Neuronal stem cell (in vitro differentiated cells): Measurements from ENCODE around the gene KLHL24.
"Not testable (repeated sequence)": the region's sequence is repeated elsewhere in the genome, so short reads cannot be mapped to it uniquely, and the experiment has no call there.

Experiments used
- DNase-seq: peaks from one replicate; pipeline ENCODE4 v3.0.0-alpha.2; 2013; ENCODE audit warnings: low spot score
- H2AFZ ChIP-seq: one replicate; pipeline ENCODE4 v1.6.1; 2013; ENCODE audit warnings: mild to moderate bottlenecking, low read length, inconsistent platforms
- H2AK5ac ChIP-seq: 2 replicates; pipeline ENCODE4 v1.6.1; 2013; ENCODE audit warnings: low read depth, mild to moderate bottlenecking, inconsistent platforms, low read length, moderate library complexity, mixed read lengths
- H2BK120ac ChIP-seq: 2 replicates; pipeline ENCODE4 v1.6.1; 2013; ENCODE audit warnings: low read depth, mild to moderate bottlenecking, inconsistent platforms, low read length, moderate library complexity, mixed read lengths
- H2BK12ac ChIP-seq: one replicate; pipeline ENCODE4 v1.6.1; 2013; ENCODE audit warnings: low read length, inconsistent platforms
- H2BK15ac ChIP-seq: 2 replicates; pipeline ENCODE4 v1.6.1; 2013; ENCODE audit warnings: mild to moderate bottlenecking, low read length, inconsistent platforms, mixed read lengths
- H2BK5ac ChIP-seq: one replicate; pipeline ENCODE4 v1.6.1; 2013; ENCODE audit warnings: inconsistent platforms, mild to moderate bottlenecking, low read length, moderate library complexity
- H3K14ac ChIP-seq: one replicate; pipeline ENCODE4 v1.6.1; 2013; ENCODE audit warnings: low read length, inconsistent platforms
- H3K18ac ChIP-seq: 2 replicates; pipeline ENCODE4 v1.6.1; 2013; ENCODE audit warnings: low read length, inconsistent platforms
- H3K23ac ChIP-seq: 2 replicates; pipeline ENCODE4 v1.6.1; 2013; ENCODE audit warnings: low read depth, mild to moderate bottlenecking, mixed read lengths, low read length, inconsistent platforms; ENCODE audit not compliant: poor library complexity
- H3K27ac ChIP-seq: replicated peaks from 3 replicates; pipeline ENCODE4 v1.5.1; 2013; ENCODE audit warnings: low read length, inconsistent platforms
- H3K27me3 ChIP-seq, 3 experiments: 2 replicates each; pipeline ENCODE4 v1.6.1; 2013; ENCODE audit warnings: low read length in 3 of 3, mild to moderate bottlenecking in 2 of 3, inconsistent platforms in 1 of 3, low read depth in 1 of 3, mixed read lengths in 1 of 3, moderate library complexity in 1 of 3; ENCODE audit not compliant: control insufficient read depth in 3 of 3, insufficient read depth in 3 of 3
- H3K36me3 ChIP-seq, 2 donors: replicated peaks in 1 of 2; 2 replicates each; pipeline ENCODE4 v1.6.1; 2013; ENCODE audit warnings: low read length in 2 of 2; ENCODE audit not compliant: control insufficient read depth in 2 of 2, insufficient read depth in 2 of 2
- H3K4ac ChIP-seq: 2 replicates; pipeline ENCODE4 v1.6.1; 2013; ENCODE audit warnings: inconsistent platforms, mild to moderate bottlenecking, low read length, moderate library complexity
- H3K4me1 ChIP-seq, 2 donors: 1 replicate in 1 of 2; 2 replicates in 1 of 2; pipeline ENCODE4 v1.6.1; 2013; ENCODE audit warnings: low read length in 2 of 2, low read depth in 1 of 2; ENCODE audit not compliant: control insufficient read depth in 2 of 2, insufficient read depth in 1 of 2
- H3K4me2 ChIP-seq: one replicate; pipeline ENCODE4 v1.6.1; 2013; ENCODE audit warnings: mild to moderate bottlenecking, low read length, inconsistent platforms; ENCODE audit not compliant: insufficient read depth, poor library complexity, severe bottlenecking
- H3K4me3 ChIP-seq, 2 donors: 2 replicates each; pipeline ENCODE4 v1.5.1; 2013; ENCODE audit warnings: low read length in 2 of 2, mild to moderate bottlenecking in 2 of 2, inconsistent platforms in 1 of 2, moderate library complexity in 1 of 2
- H3K79me1 ChIP-seq: one replicate; pipeline ENCODE4 v1.6.1; 2013; ENCODE audit warnings: low read depth, mild to moderate bottlenecking, inconsistent platforms, low read length, moderate library complexity
- H3K9ac ChIP-seq: one replicate; pipeline ENCODE4 v1.6.1; 2013; ENCODE audit warnings: mild to moderate bottlenecking, low read depth, low read length, inconsistent platforms; ENCODE audit not compliant: poor library complexity
- H3K9me3 ChIP-seq, 2 donors: replicated peaks in 1 of 2; 2 replicates each; pipeline versions ENCODE3 to v1.6.1; 2013; ENCODE audit warnings: low read length in 2 of 2, mild to moderate bottlenecking in 2 of 2, inconsistent platforms in 1 of 2, low read depth in 1 of 2, mixed read lengths in 1 of 2, moderate library complexity in 1 of 2; ENCODE audit not compliant: control insufficient read depth in 2 of 2, insufficient read depth in 1 of 2
- H4K8ac ChIP-seq: one replicate; pipeline ENCODE4 v1.6.1; 2013; ENCODE audit warnings: low read depth, mild to moderate bottlenecking, inconsistent platforms, low read length, moderate library complexity
- H4K91ac ChIP-seq: one replicate; pipeline ENCODE4 v1.6.1; 2013; ENCODE audit warnings: low read length, low read depth, mild to moderate bottlenecking, inconsistent platforms; ENCODE audit not compliant: poor library complexity
- WGBS, 2 donors: extraction: QIAGEN DNeasy Blood & Tissue Kit; methylation state at CpG; one replicate each; pipeline ENCODE4 v1.1.7; 2013; ENCODE audit warnings: missing lambda C conversion rate in 2 of 2, mixed read lengths in 1 of 2; ENCODE audit not compliant: insufficient read length in 2 of 2, insufficient replicate concordance in 1 of 2; ENCODE audit errors: extremely low coverage in 2 of 2; 5-methylcytosine and 5-hydroxymethylcytosine counted together

KLHL24 gene

GRCh38 chr3:183619624-183620251, 15.7 kb upstream of the KLHL24 start:
- no peak overlapping the region for H2BK120ac ChIP-seq
- H2AK5ac ChIP-seq, result no peak overlapping the region
- H3K23ac ChIP-seq, result no peak overlapping the region
- no peaks in the 10 kb centered on the region for H3K27me3 ChIP-seq
- H4K8ac ChIP-seq, result no peak overlapping the region
- H2BK5ac ChIP-seq, result no peak overlapping the region
- H3K4me1 ChIP-seq, result peaks cover 0 to 2% of the 10 kb centered on the region in 2 donors
- no peaks in the 10 kb centered on the region for H3K9me3 ChIP-seq
- H3K14ac ChIP-seq, result no peak overlapping the region
- H3K79me1 ChIP-seq, result no peaks in the 10 kb centered on the region
- no peak for DNase-seq
- no peak overlapping the region for H3K4me3 ChIP-seq
- H3K27ac ChIP-seq, result no peak overlapping the region
- H4K91ac ChIP-seq, result no peak overlapping the region
- no peak overlapping the region for H2BK12ac ChIP-seq
- H3K4ac ChIP-seq, result no peak overlapping the region
- H3K9ac ChIP-seq, result no peak overlapping the region
- no peaks in the 10 kb centered on the region for H3K36me3 ChIP-seq
- no peak overlapping the region for H3K4me2 ChIP-seq
- H2BK15ac ChIP-seq, result no peak overlapping the region
- no peak overlapping the region for H3K18ac ChIP-seq
- H2AFZ ChIP-seq, result no peak overlapping the region

- Histone ChIP-seq H3K27me3 (no peaks in the 10 kb centered on the region), H2AK5ac (no peak overlapping the region), H3K14ac (no peak overlapping the region), H3K9me3 (no peaks in the 10 kb centered on the region), H3K23ac (no peak overlapping the region), H3K36me3 (no peaks in the 10 kb centered on the region), H3K18ac (no peak overlapping the region), H3K4me1 (peaks cover 0 to 2% of the 10 kb centered on the region in 2 donors), H2AFZ (no peak overlapping the region), H3K9ac (no peak overlapping the region), H3K79me1 (no peaks in the 10 kb centered on the region), H2BK5ac (no peak overlapping the region), H4K8ac (no peak overlapping the region), H3K4me2 (no peak overlapping the region), H2BK120ac (no peak overlapping the region), H3K27ac (no peak overlapping the region), H4K91ac (no peak overlapping the region), H2BK12ac (no peak overlapping the region), H3K4ac (no peak overlapping the region), H3K4me3 (no peak overlapping the region), H2BK15ac (no peak overlapping the region)
- no CpG with 5 or more reads among the region's 1 CpG for WGBS, 2 donors
- no peak for DNase-seq
Measured at GRCh38 chr3:183620252-183620628, 15.2 kb upstream of the KLHL24 start.

- not testable (repeated sequence) for H4K91ac ChIP-seq, H3K4me3 ChIP-seq, H3K27ac ChIP-seq, H3K4ac ChIP-seq, H3K14ac ChIP-seq, H2BK120ac ChIP-seq, H3K9me3 ChIP-seq, H2AK5ac ChIP-seq, H3K18ac ChIP-seq, H3K4me2 ChIP-seq, H2BK5ac ChIP-seq, H3K36me3 ChIP-seq, H2AFZ ChIP-seq, H3K23ac ChIP-seq, H3K9ac ChIP-seq, H2BK12ac ChIP-seq, H4K8ac ChIP-seq, H3K27me3 ChIP-seq, H2BK15ac ChIP-seq, H3K79me1 ChIP-seq, H3K4me1 ChIP-seq, DNase-seq
- WGBS, 2 donors, result no CpG with 5 or more reads among the region's 2 CpGs
Measured at GRCh38 chr3:183622473-183622872, 12.9 kb upstream of the KLHL24 start.

- Histone ChIP-seq H3K4me2 (no peak overlapping the region), H2AK5ac (no peak overlapping the region), H2BK12ac (no peak overlapping the region)
Measured at GRCh38 chr3:183626877-183627594, 8.4 kb upstream of the KLHL24 start.

More at GRCh38 chr3:183626877-183627594, 8.4 kb upstream of the KLHL24 start:
- no peak overlapping the region for H3K4me3 ChIP-seq
- no peaks in the 10 kb centered on the region for H3K36me3 ChIP-seq
- H3K18ac ChIP-seq, result no peak overlapping the region
- H3K27ac ChIP-seq, result no peak overlapping the region
- no peak overlapping the region for H3K4ac ChIP-seq
- no CpG with 5 or more reads among the region's 8 CpGs for WGBS, 2 donors
- no peak overlapping the region for H3K9ac ChIP-seq
- no peaks in the 10 kb centered on the region for H3K27me3 ChIP-seq
- H2BK15ac ChIP-seq, result no peak overlapping the region
- H2BK5ac ChIP-seq, result no peak overlapping the region
- H3K14ac ChIP-seq, result no peak overlapping the region
- peaks cover 0 to 8% of the 10 kb centered on the region in 2 donors for H3K4me1 ChIP-seq
- no peak overlapping the region for H3K23ac ChIP-seq
- no peak overlapping the region for H4K91ac ChIP-seq
- H2AFZ ChIP-seq, result no peak overlapping the region
- H3K79me1 ChIP-seq, result no peaks in the 10 kb centered on the region
- no peaks in the 10 kb centered on the region for H3K9me3 ChIP-seq
- H2BK120ac ChIP-seq, result no peak overlapping the region
- no peak for DNase-seq
- no peak overlapping the region for H4K8ac ChIP-seq
